ENCODE data around the gene CCDC92.
A peak's percentile ranks its signal among the peaks of the same experiment; 100 is the strongest.

DNA sequence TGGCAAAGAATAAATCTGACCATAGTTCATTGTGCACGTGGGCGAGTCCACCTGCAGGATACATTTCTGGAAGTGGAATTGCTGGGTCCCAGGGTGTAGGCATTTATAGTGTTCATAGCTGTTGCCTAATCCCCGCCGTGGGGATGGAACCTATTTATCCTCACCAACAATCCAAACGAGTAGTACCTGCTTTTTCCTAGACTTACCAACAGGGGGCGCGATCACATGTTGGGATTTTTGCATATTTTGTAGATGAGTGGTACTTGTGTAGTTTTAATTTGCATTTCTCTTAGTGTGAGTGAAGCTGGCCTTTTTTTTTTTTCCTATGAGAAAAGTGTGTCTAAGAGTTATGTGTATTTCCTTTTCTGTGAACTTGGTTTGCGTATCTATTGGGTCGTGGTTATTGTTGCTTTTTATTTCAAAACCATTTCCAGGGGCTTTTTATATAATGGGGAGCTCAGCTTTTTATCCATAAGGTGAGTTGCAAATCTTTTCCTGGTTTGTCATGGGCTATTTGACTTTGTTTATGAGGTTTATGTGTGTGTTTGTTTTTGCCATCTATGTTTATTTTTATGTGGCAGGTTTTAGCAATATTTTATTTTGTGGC, 67.2 kb downstream of the CCDC92 start:
- TF ChIP-seq CTCF (IDR thresholded peaks at IDR 0.05; ENCODE audit: extremely low read depth in 1 of 2, insufficient read depth in 1 of 2, low read depth in 1 of 2, low read length in 2 of 2) (peak; percentile 66 to 73), FOS (IDR thresholded peaks at IDR 0.05; ENCODE audit: borderline replicate concordance, insufficient read depth, low read length) (no peak)
